Ishikawa (cell line): ENCODE data around the gene CEBPG.

Experiments used
- CEBPB ChIP-seq: IDR thresholded peaks from 2 replicates; pipeline ENCODE4 v1.6.1; 2012
- EGR1 ChIP-seq: IDR thresholded peaks from 2 replicates; pipeline ENCODE4 v1.6.1; 2012
- EP300 ChIP-seq: IDR thresholded peaks from 2 replicates; pipeline ENCODE4 v1.6.1; 2012; ENCODE audit warnings: borderline replicate concordance
- FOXM1 ChIP-seq: IDR thresholded peaks from 2 replicates; pipeline ENCODE4 v1.6.1; 2012; ENCODE audit warnings: low read depth, borderline replicate concordance
- RAD21 ChIP-seq: IDR thresholded peaks from 2 replicates; pipeline ENCODE4 v1.6.1; 2012; ENCODE audit warnings: low read depth
- TAF1 ChIP-seq: IDR thresholded peaks from 2 replicates; pipeline ENCODE4 v1.6.1; 2012; ENCODE audit warnings: low read depth, mild to moderate bottlenecking
- YY1 ChIP-seq: IDR thresholded peaks from 2 replicates; pipeline ENCODE4 v1.6.1; 2012; ENCODE audit warnings: low read depth
- ZBTB7A ChIP-seq: IDR thresholded peaks from 2 replicates; pipeline ENCODE4 v1.6.1; 2012; ENCODE audit warnings: low read depth
- TF ChIP-seq, protein P1 (sequence below): IDR thresholded peaks from 2 replicates; pipeline ENCODE4 v1.6.1; 2012
- TF ChIP-seq, protein P2 (sequence below): IDR thresholded peaks from 2 replicates; pipeline ENCODE4 v1.6.1; 2012
- TF ChIP-seq, protein P3 (sequence below): IDR thresholded peaks from 2 replicates; pipeline ENCODE4 v1.6.1; 2012; ENCODE audit warnings: low read depth, mild to moderate bottlenecking

DNA sequence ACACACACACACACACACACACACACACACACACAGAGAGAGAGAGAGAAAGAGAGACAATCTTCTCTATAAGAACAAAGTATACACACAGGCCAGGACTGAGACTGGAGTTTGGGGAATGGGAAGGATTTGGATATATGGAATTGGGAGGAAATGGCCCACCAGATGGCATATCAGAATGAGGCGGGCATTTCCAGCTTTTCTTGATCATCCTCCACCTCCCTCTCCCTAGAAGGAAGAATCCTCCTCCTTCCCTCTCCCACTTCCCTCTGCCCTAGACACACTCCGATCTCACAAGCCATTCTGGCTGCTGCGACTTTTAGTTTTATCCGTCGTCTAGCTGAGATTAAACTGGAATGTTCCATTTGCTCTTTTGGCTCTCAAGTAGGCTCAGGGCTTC lies 10.0 kb upstream of the CEBPG start:
- TF ChIP-seq RAD21 (no peak), TAF1 (no peak), CEBPB (no peak), EP300 (no peak), EGR1 (no peak), FOXM1 (no peak), YY1 (no peak), ZBTB7A (no peak)
- TF ChIP-seq, protein P1, sequence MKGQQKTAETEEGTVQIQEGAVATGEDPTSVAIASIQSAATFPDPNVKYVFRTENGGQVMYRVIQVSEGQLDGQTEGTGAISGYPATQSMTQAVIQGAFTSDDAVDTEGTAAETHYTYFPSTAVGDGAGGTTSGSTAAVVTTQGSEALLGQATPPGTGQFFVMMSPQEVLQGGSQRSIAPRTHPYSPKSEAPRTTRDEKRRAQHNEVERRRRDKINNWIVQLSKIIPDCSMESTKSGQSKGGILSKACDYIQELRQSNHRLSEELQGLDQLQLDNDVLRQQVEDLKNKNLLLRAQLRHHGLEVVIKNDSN = no peak
- TF ChIP-seq, protein P2, sequence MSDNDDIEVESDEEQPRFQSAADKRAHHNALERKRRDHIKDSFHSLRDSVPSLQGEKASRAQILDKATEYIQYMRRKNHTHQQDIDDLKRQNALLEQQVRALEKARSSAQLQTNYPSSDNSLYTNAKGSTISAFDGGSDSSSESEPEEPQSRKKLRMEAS = no peak
- TF ChIP-seq, protein P3, sequence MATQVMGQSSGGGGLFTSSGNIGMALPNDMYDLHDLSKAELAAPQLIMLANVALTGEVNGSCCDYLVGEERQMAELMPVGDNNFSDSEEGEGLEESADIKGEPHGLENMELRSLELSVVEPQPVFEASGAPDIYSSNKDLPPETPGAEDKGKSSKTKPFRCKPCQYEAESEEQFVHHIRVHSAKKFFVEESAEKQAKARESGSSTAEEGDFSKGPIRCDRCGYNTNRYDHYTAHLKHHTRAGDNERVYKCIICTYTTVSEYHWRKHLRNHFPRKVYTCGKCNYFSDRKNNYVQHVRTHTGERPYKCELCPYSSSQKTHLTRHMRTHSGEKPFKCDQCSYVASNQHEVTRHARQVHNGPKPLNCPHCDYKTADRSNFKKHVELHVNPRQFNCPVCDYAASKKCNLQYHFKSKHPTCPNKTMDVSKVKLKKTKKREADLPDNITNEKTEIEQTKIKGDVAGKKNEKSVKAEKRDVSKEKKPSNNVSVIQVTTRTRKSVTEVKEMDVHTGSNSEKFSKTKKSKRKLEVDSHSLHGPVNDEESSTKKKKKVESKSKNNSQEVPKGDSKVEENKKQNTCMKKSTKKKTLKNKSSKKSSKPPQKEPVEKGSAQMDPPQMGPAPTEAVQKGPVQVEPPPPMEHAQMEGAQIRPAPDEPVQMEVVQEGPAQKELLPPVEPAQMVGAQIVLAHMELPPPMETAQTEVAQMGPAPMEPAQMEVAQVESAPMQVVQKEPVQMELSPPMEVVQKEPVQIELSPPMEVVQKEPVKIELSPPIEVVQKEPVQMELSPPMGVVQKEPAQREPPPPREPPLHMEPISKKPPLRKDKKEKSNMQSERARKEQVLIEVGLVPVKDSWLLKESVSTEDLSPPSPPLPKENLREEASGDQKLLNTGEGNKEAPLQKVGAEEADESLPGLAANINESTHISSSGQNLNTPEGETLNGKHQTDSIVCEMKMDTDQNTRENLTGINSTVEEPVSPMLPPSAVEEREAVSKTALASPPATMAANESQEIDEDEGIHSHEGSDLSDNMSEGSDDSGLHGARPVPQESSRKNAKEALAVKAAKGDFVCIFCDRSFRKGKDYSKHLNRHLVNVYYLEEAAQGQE = no peak
